Omental fat pad (tissue), 4 donors: ENCODE measurements around the gene HIF1A. TPM values are rescaled to one million over a fixed set of nuclear protein-coding genes. Genes with fewer than 3 reads are reported as not detected.

ENCODE experiments used
- ATAC-seq: fragments of 150-250 bp; one replicate; pipeline ENCODE4 v1.9.1; 2016; ENCODE audit warnings: mild to moderate bottlenecking, moderate library complexity; ENCODE audit not compliant: low FRiP score
- DNase-seq: peaks from one replicate; pipeline ENCODE4 v3.0.0-alpha.2; 2019; ENCODE audit warnings: low spot score
- total RNA-seq, 4 donors: library from RNA; depleted of rRNA; stranded (reverse); fragments of >200 nt; gene quantifications; one replicate each; pipeline ENCODE4 v1.1.0, GENCODE V29; 2016
- TF ChIP-seq, protein P1 (sequence below), 3 donors: fragments of 450-650 bp; IDR thresholded peaks; one replicate each; pipeline ENCODE4 v1.5.1; 2016 to 2017; ENCODE audit warnings: antibody characterized with exemption in 3 of 3, mild to moderate bottlenecking in 3 of 3, moderate library complexity in 2 of 3

The HIF1A gene
- total RNA-seq, 4 donors from 2014 or later = 95.2 to 550 (median 159) TPM

DNA sequence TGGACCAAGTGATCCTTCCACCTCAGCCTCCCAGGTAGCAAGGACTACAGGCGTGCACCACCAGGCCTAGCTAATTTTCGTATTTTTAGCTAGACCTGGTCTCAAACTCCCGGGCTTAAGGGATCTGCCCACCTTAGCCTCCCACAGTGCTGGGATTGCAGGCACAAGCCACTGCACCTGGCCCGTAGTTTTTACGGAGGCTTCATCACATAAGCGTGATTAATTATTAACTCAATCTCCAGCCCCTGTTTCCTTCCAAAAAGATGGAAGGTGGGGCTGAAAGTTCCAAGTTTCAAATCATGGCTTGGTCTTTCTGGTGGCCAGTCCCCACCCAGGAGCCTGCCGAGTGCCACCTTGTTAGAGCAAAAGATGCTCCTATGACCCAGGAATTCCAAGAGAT lies 22.5 kb upstream of the HIF1A start:
- DNase-seq (no peak), ATAC-seq (no peak)
- TF ChIP-seq, protein P1, sequence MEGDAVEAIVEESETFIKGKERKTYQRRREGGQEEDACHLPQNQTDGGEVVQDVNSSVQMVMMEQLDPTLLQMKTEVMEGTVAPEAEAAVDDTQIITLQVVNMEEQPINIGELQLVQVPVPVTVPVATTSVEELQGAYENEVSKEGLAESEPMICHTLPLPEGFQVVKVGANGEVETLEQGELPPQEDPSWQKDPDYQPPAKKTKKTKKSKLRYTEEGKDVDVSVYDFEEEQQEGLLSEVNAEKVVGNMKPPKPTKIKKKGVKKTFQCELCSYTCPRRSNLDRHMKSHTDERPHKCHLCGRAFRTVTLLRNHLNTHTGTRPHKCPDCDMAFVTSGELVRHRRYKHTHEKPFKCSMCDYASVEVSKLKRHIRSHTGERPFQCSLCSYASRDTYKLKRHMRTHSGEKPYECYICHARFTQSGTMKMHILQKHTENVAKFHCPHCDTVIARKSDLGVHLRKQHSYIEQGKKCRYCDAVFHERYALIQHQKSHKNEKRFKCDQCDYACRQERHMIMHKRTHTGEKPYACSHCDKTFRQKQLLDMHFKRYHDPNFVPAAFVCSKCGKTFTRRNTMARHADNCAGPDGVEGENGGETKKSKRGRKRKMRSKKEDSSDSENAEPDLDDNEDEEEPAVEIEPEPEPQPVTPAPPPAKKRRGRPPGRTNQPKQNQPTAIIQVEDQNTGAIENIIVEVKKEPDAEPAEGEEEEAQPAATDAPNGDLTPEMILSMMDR (IDR thresholded peaks at IDR 0.05) = no peak

DNA sequence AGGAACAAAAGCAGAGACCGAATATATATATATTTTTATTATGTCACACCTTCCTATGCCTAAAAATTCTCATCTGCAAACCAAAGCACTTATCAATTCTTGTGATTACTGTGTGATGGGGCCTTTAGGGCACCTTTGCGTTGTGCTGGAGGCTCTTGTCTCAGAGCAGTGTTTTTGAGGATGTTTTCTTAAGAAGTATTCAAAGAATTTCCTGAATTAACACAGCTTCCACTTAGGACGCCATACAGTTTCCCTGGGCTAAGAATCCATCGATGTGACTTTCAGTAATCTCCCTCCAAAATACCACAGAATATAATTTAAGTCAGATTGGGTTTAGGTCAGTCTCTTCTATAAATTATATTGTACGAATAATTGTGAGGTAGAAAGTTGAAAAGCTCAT lies 22.0 kb upstream of the HIF1A start:
- TF ChIP-seq, protein P1 (IDR thresholded peaks at IDR 0.05) = no peak
- DNase-seq = no peak
- no peak for ATAC-seq

DNA sequence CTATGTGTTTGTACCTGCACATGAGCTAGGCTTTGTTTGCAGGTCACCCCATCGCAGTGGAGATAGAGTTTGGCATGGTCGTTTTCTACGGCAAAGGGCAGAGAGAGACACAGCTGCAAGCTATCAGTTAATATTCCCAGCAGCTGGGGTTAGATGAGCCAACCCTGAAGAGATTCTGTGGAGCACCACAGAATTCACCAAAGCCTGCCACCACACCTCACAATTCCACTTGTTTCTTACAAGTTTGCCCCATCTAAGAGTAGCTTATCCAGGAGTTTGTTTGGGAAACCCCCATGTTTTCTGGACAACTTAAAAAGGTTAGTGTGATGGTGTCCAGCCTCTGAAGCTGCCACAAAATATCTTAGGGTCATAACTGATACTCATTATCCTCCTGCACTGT lies 20.0 kb upstream of the HIF1A start:
- DNase-seq (no peak), ATAC-seq (no peak)

DNA sequence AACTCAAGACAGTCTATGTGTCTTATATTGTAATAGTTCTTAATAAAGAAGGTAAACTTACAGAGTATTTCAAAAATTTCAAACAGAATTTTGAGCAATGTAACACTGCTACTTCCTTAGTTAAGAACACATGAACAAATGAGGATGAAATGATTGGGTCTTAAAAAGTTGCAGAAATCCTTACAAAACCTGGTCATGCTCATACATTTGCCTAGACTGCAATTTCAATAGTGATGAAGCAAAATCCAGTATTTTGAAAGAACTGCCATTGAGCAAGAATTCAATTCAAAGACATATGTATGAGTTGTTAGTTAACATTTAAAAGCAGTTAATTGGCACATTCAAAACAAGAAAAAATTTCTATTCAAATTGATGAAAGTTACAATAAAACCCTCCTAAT lies 17.8 kb upstream of the HIF1A start:
- ATAC-seq (no peak), DNase-seq (no peak)
- TF ChIP-seq, protein P1 (IDR thresholded peaks at IDR 0.05) = no peak

More for the DNA sequence above, 20.0 kb upstream of the HIF1A start:
- TF ChIP-seq, protein P1 (IDR thresholded peaks at IDR 0.05) = no peak

DNA sequence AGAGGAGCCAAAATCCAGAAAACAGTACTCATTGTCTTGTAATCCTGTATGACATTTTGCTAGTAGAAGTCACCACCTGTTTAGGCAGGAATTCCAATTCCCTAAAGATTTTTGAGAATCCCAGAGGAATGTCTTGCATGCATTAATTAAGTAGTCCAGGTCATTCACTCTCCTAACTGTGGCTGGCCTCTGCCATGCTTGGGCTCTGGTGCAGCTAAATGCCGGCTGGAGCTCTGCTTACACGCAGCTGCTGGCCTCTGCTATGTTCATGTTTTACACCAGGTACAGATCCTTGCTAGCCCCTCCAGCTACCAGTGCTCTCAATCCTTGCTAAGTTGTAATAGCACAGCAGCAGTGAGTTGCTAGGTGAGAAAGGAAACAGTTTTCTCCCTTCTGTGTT lies 16.3 kb upstream of the HIF1A start:
- DNase-seq = no peak
- no peak for ATAC-seq
- TF ChIP-seq, protein P1 (IDR thresholded peaks at IDR 0.05) = no peak

DNA sequence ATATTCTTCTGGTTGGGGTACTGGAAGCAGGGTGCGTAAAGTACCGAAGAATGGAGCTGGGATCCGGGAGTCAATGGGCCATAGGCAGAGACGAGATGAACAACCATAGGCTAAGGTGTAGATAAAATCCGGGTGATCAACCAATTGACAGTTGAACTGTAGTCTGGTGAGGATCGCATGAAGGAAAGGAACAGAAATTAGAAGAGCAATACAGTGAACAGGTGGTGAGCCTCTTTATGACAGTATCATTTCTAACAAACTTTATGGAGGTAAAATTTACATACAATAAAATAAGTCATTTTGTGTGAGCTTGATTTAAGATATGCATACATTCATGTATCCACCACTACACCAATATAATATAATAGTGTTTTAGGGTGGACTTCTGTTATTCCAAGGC lies 13.9 kb upstream of the HIF1A start:
- TF ChIP-seq, protein P1 (IDR thresholded peaks at IDR 0.05) = no peak
- ATAC-seq (no peak), DNase-seq (no peak)

DNA sequence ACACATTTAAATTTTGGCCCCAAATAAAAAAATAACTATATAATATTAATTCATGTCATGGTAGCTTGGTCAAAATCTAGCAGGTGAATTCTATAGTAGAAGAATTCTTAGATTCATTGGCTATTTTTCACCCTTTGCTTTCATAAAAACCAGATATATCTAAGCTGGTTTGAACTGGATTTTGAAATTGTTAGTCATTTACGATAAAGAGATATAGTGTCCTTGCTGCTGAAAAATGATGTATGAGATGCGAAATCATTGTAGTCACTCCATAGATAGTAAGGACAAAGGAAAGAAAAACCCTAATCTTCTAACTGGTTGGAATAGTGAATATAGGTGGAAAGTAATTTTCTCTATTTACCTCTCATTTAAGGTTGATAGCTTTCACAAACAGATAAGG lies 12.2 kb upstream of the HIF1A start:
- TF ChIP-seq, protein P1 (IDR thresholded peaks at IDR 0.05) = no peak
- no peak for DNase-seq
- no peak for ATAC-seq
